ENCODE data around the gene LRMDA. TPM values are rescaled to one million over a fixed set of nuclear protein-coding genes. Genes with fewer than 3 reads are reported as not detected.

The LRMDA gene
- total and polyA plus RNA-seq, 2 of the 13 experiments (the other 11 are each of a cell fraction or from before 2014, with no cell fraction given), result 13.4 to 22.0 TPM

GRCh38 chr10:76270464-76270863 is 839.0 kb downstream of the LRMDA start:
- 71% methylated on average over 5 of the region's 5 CpGs for WGBS (ENCODE audit: low lambda C conversion rate)
- no peak for ATAC-seq
- Histone ChIP-seq H2AFZ (ENCODE audit: low read length) (no peak overlapping the region), H3K27me3 (ENCODE audit: control insufficient read depth in 1 of 2, insufficient read depth in 2 of 2, low read length in 2 of 2) (no peaks in the 10 kb centered on the region), H3K4me1 (ENCODE audit: insufficient read depth, low read length) (no peaks in the 10 kb centered on the region), H3K4me2 (ENCODE audit: low read depth, low read length) (no peak overlapping the region), H3K36me3 (replicated peaks in 1 of 2; ENCODE audit: control insufficient read depth in 1 of 2, insufficient read depth in 2 of 2, low read length in 2 of 2) (no peaks in the 10 kb centered on the region), H3K79me2 (ENCODE audit: insufficient read depth, low read length) (no peaks in the 10 kb centered on the region), H3K4me3 (replicated peaks in 1 of 3; ENCODE audit: insufficient read depth in 1 of 3, low read depth in 2 of 3, low read length in 3 of 3) (no peak overlapping the region), H3K9me3 (ENCODE audit: low read length) (peaks cover 10% of the 10 kb centered on the region), H4K20me1 (ENCODE audit: insufficient read depth, low read length) (no peaks in the 10 kb centered on the region), H3K27ac (ENCODE audit: extremely low read length, insufficient read depth, low read length) (no peak overlapping the region), H3K9ac (ENCODE audit: insufficient read depth, low read depth, low read length) (no peak overlapping the region)
- CTCF ChIA-PET (ENCODE audit: low intra/inter-chr PET ratio, low total read pairs), result no interaction called here
- BruUV-seq (replicated peaks), result no TSS peak
- in situ Hi-C loops (cut with HindIII; ENCODE audit: extremely low pct_ligation_motif_present, low pct_unique_long_range_greater_than_20kb), result no loop called here
- no peak for TF ChIP-seq SOX5 (CRISPR knock-in tag; IDR thresholded peaks at IDR 0.05; ENCODE audit: borderline replicate concordance)
- TF ChIP-seq GRHL1 (CRISPR knock-in tag; conservative IDR thresholded peaks at IDR 0.05), result no peak
- no peak for TF ChIP-seq AHDC1 (CRISPR knock-in tag; IDR thresholded peaks at IDR 0.05; ENCODE audit: borderline replicate concordance)
- no peak for TF ChIP-seq MZF1 (CRISPR knock-in tag; IDR thresholded peaks at IDR 0.05; ENCODE audit: borderline replicate concordance)
- no peak for TF ChIP-seq SUZ12 (IDR thresholded peaks at IDR 0.05; ENCODE audit: low read depth, low read length)
- peak; percentile 6; the same call in 1 of the 2 replicates for TF ChIP-seq CEBPB (IDR thresholded peaks at IDR 0.05; ENCODE audit: borderline replicate concordance, low read depth, low read length)
- FAIRE-seq, result no peak
- DNase-seq (ENCODE audit: low spot score), result no peak
- intact Hi-C loops (cut with micrococcal nuclease; ENCODE audit: unreplicated experiment), result no loop called here
- POLR2A ChIA-PET, result interaction anchor here (1.2 kb wide), 1 partner anchor 120 kb away, joined by 3 read pairs; no protein-coding TSS in a partner anchor

All from HepG2 (cell line).